HepG2 (cell line): ENCODE data around the gene HMGCS2. TPM values are rescaled to one million over a fixed set of nuclear protein-coding genes. Genes with fewer than 3 reads are reported as not detected.
A peak's percentile ranks its signal among the peaks of the same experiment; 100 is the strongest.

Source experiments
- ARID2 ChIP-seq: sonication (generic); formaldehyde crosslinking; IDR thresholded peaks from 2 replicates; pipeline ENCODE4 v1.8.1; 2022; ENCODE audit warnings: mild to moderate bottlenecking, missing genetic modification reagents, borderline replicate concordance
- MED1 ChIP-seq: sonication (generic); formaldehyde crosslinking; IDR thresholded peaks from 2 replicates; pipeline ENCODE4 v1.4.0; 2020; ENCODE audit warnings: missing genetic modification reagents
- NFIB ChIP-seq: sonication (generic); formaldehyde crosslinking; IDR thresholded peaks from 2 replicates; pipeline ENCODE4 v1.9.0; 2021; ENCODE audit warnings: missing genetic modification reagents, mild to moderate bottlenecking, borderline replicate concordance
- NRL ChIP-seq: sonication (generic); formaldehyde crosslinking; IDR thresholded peaks from 2 replicates; pipeline ENCODE4 v1.5.0; 2020; ENCODE audit warnings: missing genetic modification reagents, mild to moderate bottlenecking, moderate library complexity, borderline replicate concordance
- SNRNP70 ChIP-seq: fragments of 200-400 bp; formaldehyde crosslinking; IDR thresholded peaks from 2 replicates; pipeline ENCODE4 v1.6.1; 2017; ENCODE audit warnings: mild to moderate bottlenecking, low read depth, low read length, moderate library complexity
- SOX13 ChIP-seq, 3 experiments: fragments of 450-650 bp in 1 of 3; sonication (generic) in 1 of 3; formaldehyde crosslinking in 1 of 3; IDR thresholded peaks in 2 of 3; conservative IDR thresholded peaks in 1 of 3; 2 replicates each; pipeline versions ENCODE4 v1.5.0 to v1.6.1; 2016 to 2020; ENCODE audit warnings: antibody characterized with exemption in 1 of 3, mild to moderate bottlenecking in 1 of 3, missing compliant biosample characterization in 1 of 3, missing genetic modification reagents in 1 of 3, moderate library complexity in 1 of 3
- TEAD3 ChIP-seq: optimal IDR thresholded peaks from 2 replicates; pipeline ENCODE3; 2016; ENCODE audit warnings: borderline replicate concordance
- TRIM22 ChIP-seq: fragments of 450-650 bp; IDR thresholded peaks from 2 replicates; pipeline ENCODE4 v1.6.1; 2017
- ZBTB20 ChIP-seq: sonication (generic); formaldehyde crosslinking; IDR thresholded peaks from 2 replicates; pipeline ENCODE4 v1.8.1; 2023; ENCODE audit warnings: missing genetic modification reagents, low read depth, mild to moderate bottlenecking, borderline replicate concordance
- ZHX2 ChIP-seq, 2 experiments: sonication (generic) in 1 of 2; formaldehyde crosslinking in 1 of 2; IDR thresholded peaks; 2 replicates each; pipeline versions ENCODE4 v1.6.1 to v1.9.0; 2014 to 2022; ENCODE audit warnings: antibody characterized with exemption in 1 of 2, borderline replicate concordance in 1 of 2, inconsistent platforms in 1 of 2, low read depth in 1 of 2, missing genetic modification reagents in 1 of 2
- ZNF143 ChIP-seq: sonication (generic); formaldehyde crosslinking; IDR thresholded peaks from 2 replicates; pipeline ENCODE4 v1.4.0; 2020; ENCODE audit warnings: missing genetic modification reagents
- ZNF432 ChIP-seq: sonication (generic); formaldehyde crosslinking; IDR thresholded peaks from 2 replicates; pipeline ENCODE4 v1.5.0; 2020; ENCODE audit warnings: missing genetic modification reagents, mild to moderate bottlenecking, borderline replicate concordance
- ZNF510 ChIP-seq: sonication (generic); formaldehyde crosslinking; IDR thresholded peaks from 2 replicates; pipeline ENCODE4 v1.4.0; 2020; ENCODE audit warnings: low read depth, mild to moderate bottlenecking, missing genetic modification reagents
- ZNF609 ChIP-seq: sonication (generic); formaldehyde crosslinking; IDR thresholded peaks from 2 replicates; pipeline ENCODE4 v1.4.0; 2020; ENCODE audit warnings: mild to moderate bottlenecking, missing genetic modification reagents, borderline replicate concordance
- ZNF704 ChIP-seq: sonication (generic); formaldehyde crosslinking; IDR thresholded peaks from 2 replicates; pipeline ENCODE4 v1.8.1; 2023; ENCODE audit warnings: mild to moderate bottlenecking, inconsistent platforms, moderate library complexity, missing genetic modification reagents, borderline replicate concordance
- polyA plus RNA-seq, 8 experiments: library from polyadenylated mRNA; depleted of rRNA in 3 of 8; stranded (reverse) in 7 of 8; unstranded in 1 of 8; fragments of >200 nt; fragmentation: Illumina TruSeq in 4 of 8; extraction: Trizol in 4 of 8; gene quantifications; 2 replicates each; pipeline versions ENCODE4 v1.2.1 to v1.2.3, GENCODE V29; 2011 to 2016; ENCODE audit warnings: low read depth in 4 of 8, missing spikeins in 1 of 8, mixed read lengths in 1 of 8; ENCODE audit not compliant: insufficient read depth in 1 of 8
- total RNA-seq, 5 experiments: library from RNA; depleted of rRNA; stranded (reverse); fragments of >200 nt; fragmentation: Illumina TruSeq; extraction: Trizol; gene quantifications; 2 replicates each; pipeline ENCODE4 v1.2.3, GENCODE V29; 2016; ENCODE audit warnings: low read depth in 1 of 5

HMGCS2 gene
- total and polyA plus RNA-seq, 2 of the 13 experiments (the other 11 are each of a cell fraction or from before 2014, with no cell fraction given) = 0.44 to 1.5 TPM

GRCh38 chr1:119766374-119766794, 2.3 kb downstream of the HMGCS2 start (continued):
- peak; percentile 72 for TF ChIP-seq MED1 (CRISPR knock-in tag)
- TF ChIP-seq SOX13 (IDR thresholded peaks at IDR 0.05) = no peak
- TF ChIP-seq SOX13 (CRISPR knock-in tag; conservative IDR thresholded peaks at IDR 0.05 in 1 of 2, IDR thresholded peaks at IDR 0.05 in 1 of 2) = peak in 1 of 2 experiments; percentile 87; a peak in 2 of 4 replicates
- no peak for TF ChIP-seq TRIM22
- no peak for TF ChIP-seq ZNF704
- no peak for TF ChIP-seq ZNF510 (CRISPR knock-in tag)
- no peak for TF ChIP-seq ZNF143 (CRISPR knock-in tag)
- TF ChIP-seq NFIB = no peak
- TF ChIP-seq ZNF432 = no peak
- TF ChIP-seq TEAD3 (CRISPR knock-in tag) = peak; percentile 70
- TF ChIP-seq ZBTB20 = 0 out of 2 replicates have a peak, but pooled peaks have one; percentile 68
- no peak for TF ChIP-seq NRL (CRISPR knock-in tag)
- TF ChIP-seq SNRNP70 = no peak
- TF ChIP-seq ZNF609 (CRISPR knock-in tag) = peak; percentile 96
- no peak for TF ChIP-seq ZHX2 (IDR thresholded peaks at IDR 0.05; ENCODE audit: low read depth)
- no peak for TF ChIP-seq ZHX2 (CRISPR knock-in tag; IDR thresholded peaks at IDR 0.05; ENCODE audit: borderline replicate concordance)
- no peak for TF ChIP-seq ARID2
